ENCODE measurements around the gene KLC1.

- TF ChIP-seq CTCF (IDR thresholded peaks at IDR 0.05) (no peak), POLR2A (IDR thresholded peaks at IDR 0.05) (no peak)
Measured at GRCh38 chr14:103696466-103697071, 67.6 kb downstream of the KLC1 start.
